GM12878 (cell line): ENCODE data around the gene DNAH17.

Experiments used
- TCF12 ChIP-seq: IDR thresholded peaks from 2 replicates; pipeline ENCODE4 v1.6.1; 2011; ENCODE audit warnings: low read depth, mild to moderate bottlenecking, low read length
- YY1 ChIP-seq: IDR thresholded peaks from 2 replicates; pipeline ENCODE4 v1.6.1; 2011; ENCODE audit warnings: low read depth, mild to moderate bottlenecking, low read length
- TF ChIP-seq, protein P1 (sequence below): IDR thresholded peaks from 2 replicates; pipeline ENCODE4 v1.6.1; 2012; ENCODE audit warnings: low read depth, low read length, improper control_type of control experiment

DNA sequence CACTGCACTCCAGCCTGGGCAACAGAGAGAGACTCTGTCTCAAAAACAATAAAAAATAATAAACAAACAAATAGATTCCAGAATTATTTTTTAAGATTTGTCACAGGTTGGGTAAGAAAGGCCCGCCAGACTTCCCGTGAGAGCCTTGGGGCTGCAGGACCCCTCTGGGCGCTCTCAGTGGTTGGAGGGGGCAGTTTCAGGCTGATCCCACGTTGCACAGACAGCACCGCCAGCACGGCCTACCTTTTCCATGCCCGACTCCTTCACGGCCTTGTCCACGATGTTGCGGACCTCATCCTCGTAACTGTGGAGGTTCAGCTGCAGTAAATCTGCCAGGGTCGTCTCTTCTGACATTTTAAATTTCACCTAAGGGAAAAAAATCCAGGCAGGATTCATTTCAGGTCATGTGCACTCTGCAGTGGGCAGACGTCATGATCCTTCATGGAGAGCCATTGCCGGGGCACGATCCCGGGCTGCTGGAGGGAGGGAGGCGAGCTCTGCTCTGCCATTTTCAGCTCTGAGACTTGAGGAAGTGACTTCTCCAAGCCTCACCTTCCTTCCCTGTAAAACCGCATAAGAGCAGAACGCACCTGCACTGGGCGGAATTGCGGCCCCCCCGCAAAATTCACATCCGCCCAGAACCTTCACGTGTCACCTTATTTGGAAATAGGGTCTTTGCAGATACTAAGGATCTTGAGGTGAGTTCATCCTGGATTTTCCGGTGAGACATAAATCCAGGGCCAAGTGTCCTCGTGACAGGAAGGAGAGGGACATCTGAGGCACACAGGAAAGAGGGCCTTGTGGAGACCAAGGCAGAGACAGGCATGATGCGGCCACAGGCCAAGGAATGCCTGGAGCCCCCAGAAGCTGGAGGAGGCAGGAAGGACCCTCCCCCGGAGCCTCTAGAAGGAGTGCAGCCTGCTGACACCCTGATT lies 66.8 kb downstream of the DNAH17 start:
- TF ChIP-seq TCF12 (no peak), YY1 (no peak)
- TF ChIP-seq, protein P1, sequence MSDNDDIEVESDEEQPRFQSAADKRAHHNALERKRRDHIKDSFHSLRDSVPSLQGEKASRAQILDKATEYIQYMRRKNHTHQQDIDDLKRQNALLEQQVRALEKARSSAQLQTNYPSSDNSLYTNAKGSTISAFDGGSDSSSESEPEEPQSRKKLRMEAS: no peak
